GM21825 (cell line): ENCODE results near the gene HMCN2.

Experiments used
- ATAC-seq: cut with Tn5 transposase; IDR thresholded peaks from one replicate; pipeline ENCODE4 v1.9.1; 2021; ENCODE audit warnings: mild to moderate bottlenecking, moderate library complexity; ENCODE audit not compliant: unreplicated experiment

HMCN2 gene

GRCh38 chr9:130405657-130406257 lies 140.2 kb downstream of the HMCN2 start:
- ATAC-seq: no peak

GRCh38 chr9:130406278-130406895 lies 140.8 kb downstream of the HMCN2 start:
- no peak for ATAC-seq

- ATAC-seq: no peak
Measured at GRCh38 chr9:130407916-130408663, 142.5 kb downstream of the HMCN2 start.

- ATAC-seq: no peak
Measured at GRCh38 chr9:130408669-130409068, 143.1 kb downstream of the HMCN2 start.

- ATAC-seq: no peak
Measured at GRCh38 chr9:130409246-130409645, 143.7 kb downstream of the HMCN2 start.

- no peak for ATAC-seq
Measured at GRCh38 chr9:130410443-130410842, 144.9 kb downstream of the HMCN2 start.

GRCh38 chr9:130411566-130411915 lies 146.0 kb downstream of the HMCN2 start:
- ATAC-seq: no peak

GRCh38 chr9:130414081-130414731 lies 148.6 kb downstream of the HMCN2 start:
- no peak for ATAC-seq

- no peak for ATAC-seq
Measured at GRCh38 chr9:130414910-130415746, 149.6 kb downstream of the HMCN2 start.

GRCh38 chr9:130417602-130418001 lies 152.0 kb downstream of the HMCN2 start:
- no peak for ATAC-seq

GRCh38 chr9:130418776-130419175 lies 153.2 kb downstream of the HMCN2 start:
- ATAC-seq: no peak

GRCh38 chr9:130419521-130420035 lies 154.0 kb downstream of the HMCN2 start:
- ATAC-seq: no peak

- ATAC-seq: no peak
Measured at GRCh38 chr9:130421154-130421801, 155.7 kb downstream of the HMCN2 start.

- ATAC-seq: no peak
Measured at GRCh38 chr9:130421802-130422276, 156.3 kb downstream of the HMCN2 start.

GRCh38 chr9:130422546-130422945 lies 157.0 kb downstream of the HMCN2 start:
- ATAC-seq: no peak

- ATAC-seq: no peak
Measured at GRCh38 chr9:130423272-130423671, 157.7 kb downstream of the HMCN2 start.

- no peak for ATAC-seq
Measured at GRCh38 chr9:130424595-130425454, 159.3 kb downstream of the HMCN2 start.

GRCh38 chr9:130425741-130426466 lies 160.3 kb downstream of the HMCN2 start:
- ATAC-seq: no peak

- ATAC-seq: no peak
Measured at GRCh38 chr9:130426467-130426773, 160.9 kb downstream of the HMCN2 start.
